Progenitor cell of endocrine pancreas (in vitro differentiated cells): ENCODE results near the gene LMOD2. TPM values are rescaled to one million over a fixed set of nuclear protein-coding genes. Genes with fewer than 3 reads are reported as not detected.

Source experiments
- DNase-seq: peaks from one replicate; pipeline ENCODE4 v3.0.0; 2021; ENCODE audit warnings: low spot score; ENCODE audit not compliant: unreplicated experiment
- H3K27ac Mint-ChIP-seq: 2 replicates; pipeline ENCODE4 v1.8.0; 2021; ENCODE audit warnings: mild to moderate bottlenecking, moderate library complexity, mixed read lengths
- H3K27me3 Mint-ChIP-seq: 2 replicates; pipeline ENCODE4 v1.8.0; 2021; ENCODE audit warnings: mixed read lengths
- H3K36me3 Mint-ChIP-seq: 2 replicates; pipeline ENCODE4 v1.8.0; 2022; ENCODE audit warnings: mixed read lengths; ENCODE audit not compliant: insufficient read depth
- H3K4me1 Mint-ChIP-seq: 2 replicates; pipeline ENCODE4 v1.8.0; 2021; ENCODE audit warnings: low read depth, mixed read lengths
- H3K4me3 Mint-ChIP-seq: 2 replicates; pipeline ENCODE4 v1.8.0; 2021; ENCODE audit warnings: low read depth, mild to moderate bottlenecking, moderate library complexity, mixed read lengths
- H3K9me3 Mint-ChIP-seq: 2 replicates; pipeline ENCODE4 v1.8.0; 2021; ENCODE audit warnings: low read depth, mixed read lengths
- total RNA-seq: library from RNA; stranded (reverse); gene quantifications from 2 replicates; pipeline ENCODE4 v1.2.1, GENCODE V29; 2021
- TF ChIP-seq, protein P1 (sequence below): fragments of 200-600 bp; sonication (generic); IDR thresholded peaks from one replicate; pipeline ENCODE4 v1.5.0; 2021; ENCODE audit warnings: antibody characterized with exemption, mild to moderate bottlenecking; ENCODE audit not compliant: unreplicated experiment

Gene LMOD2
- total RNA-seq, 1 donor from 2014 or later, result not detected

DNA sequence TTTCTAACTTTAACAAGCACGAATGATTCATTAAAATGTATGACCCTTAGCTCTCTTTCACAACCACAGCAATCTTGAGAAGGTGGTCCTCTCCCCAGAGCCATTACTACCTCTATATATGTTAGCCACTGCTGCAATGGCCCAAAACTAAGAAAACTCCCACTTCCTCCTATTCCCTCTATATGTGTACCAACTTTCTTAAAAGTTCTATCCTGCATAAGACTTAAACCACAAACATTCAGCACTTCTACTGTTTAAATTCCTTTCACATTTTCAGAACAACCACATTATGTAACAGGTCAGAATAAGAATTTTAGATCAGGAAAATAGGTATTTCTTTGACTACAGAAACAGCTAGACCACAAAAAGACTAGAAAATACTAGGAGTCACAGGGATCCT, 57.0 kb downstream of the LMOD2 start:
- Mint-ChIP-seq H3K4me1 (peaks cover 37% of the 10 kb centered on the region), H3K27me3 (no peaks in the 10 kb centered on the region), H3K36me3 (peaks cover 8% of the 10 kb centered on the region), H3K27ac (no peak overlapping the region), H3K9me3 (no peaks in the 10 kb centered on the region), H3K4me3 (no peak overlapping the region)
- TF ChIP-seq, protein P1, sequence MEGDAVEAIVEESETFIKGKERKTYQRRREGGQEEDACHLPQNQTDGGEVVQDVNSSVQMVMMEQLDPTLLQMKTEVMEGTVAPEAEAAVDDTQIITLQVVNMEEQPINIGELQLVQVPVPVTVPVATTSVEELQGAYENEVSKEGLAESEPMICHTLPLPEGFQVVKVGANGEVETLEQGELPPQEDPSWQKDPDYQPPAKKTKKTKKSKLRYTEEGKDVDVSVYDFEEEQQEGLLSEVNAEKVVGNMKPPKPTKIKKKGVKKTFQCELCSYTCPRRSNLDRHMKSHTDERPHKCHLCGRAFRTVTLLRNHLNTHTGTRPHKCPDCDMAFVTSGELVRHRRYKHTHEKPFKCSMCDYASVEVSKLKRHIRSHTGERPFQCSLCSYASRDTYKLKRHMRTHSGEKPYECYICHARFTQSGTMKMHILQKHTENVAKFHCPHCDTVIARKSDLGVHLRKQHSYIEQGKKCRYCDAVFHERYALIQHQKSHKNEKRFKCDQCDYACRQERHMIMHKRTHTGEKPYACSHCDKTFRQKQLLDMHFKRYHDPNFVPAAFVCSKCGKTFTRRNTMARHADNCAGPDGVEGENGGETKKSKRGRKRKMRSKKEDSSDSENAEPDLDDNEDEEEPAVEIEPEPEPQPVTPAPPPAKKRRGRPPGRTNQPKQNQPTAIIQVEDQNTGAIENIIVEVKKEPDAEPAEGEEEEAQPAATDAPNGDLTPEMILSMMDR, result no peak
- no peak for DNase-seq

Other genes starting within 250 kb of the LMOD2 start
- gene IQUB, start 121.3 kb upstream of the LMOD2 start, total RNA-seq, result 2.0 and 2.5 TPM in 2 replicates
- gene NDUFA5, start 98.0 kb upstream of the LMOD2 start, total RNA-seq, result 87.0 and 87.1 TPM in 2 replicates
- not detected in 2 replicates for gene ASB15, start 54.0 kb upstream of the LMOD2 start, total RNA-seq
- gene WASL, start 93.1 kb downstream of the LMOD2 start, total RNA-seq, result 38.0 and 38.2 TPM in 2 replicates
- gene HYAL4, start 189.3 kb downstream of the LMOD2 start, total RNA-seq, result not detected in 2 replicates